Measurements from ENCODE around the gene LEP.

LEP gene

GRCh38 chr7:128240696-128241386, at the start of gene LEP:
LEP (plus strand) TSS chr7:128241278; CDS start chr7:128252019, 10,741 bp downstream.
- DNase-seq (ENCODE audit: low read depth, low spot score): no peak

GRCh38 chr7:128192497-128193142, 48.5 kb upstream of the LEP start:
- DNase-seq (ENCODE audit: low read depth, low spot score): no peak

- DNase-seq (ENCODE audit: low read depth, low spot score): no peak
These were observed 46.4 kb upstream of the LEP start for GRCh38 chr7:128194533-128195282.

- DNase-seq (ENCODE audit: low read depth, low spot score): no peak
These were observed 43.5 kb upstream of the LEP start for GRCh38 chr7:128197589-128197988.

GRCh38 chr7:128197989-128198580, 43.0 kb upstream of the LEP start:
- no peak for DNase-seq (ENCODE audit: low read depth, low spot score)

GRCh38 chr7:128200376-128200775, 40.7 kb upstream of the LEP start:
- no peak for DNase-seq (ENCODE audit: low read depth, low spot score)

GRCh38 chr7:128201067-128201689, 39.9 kb upstream of the LEP start:
- DNase-seq (ENCODE audit: low read depth, low spot score): no peak

- DNase-seq (ENCODE audit: low read depth, low spot score): no peak
These were observed 39.4 kb upstream of the LEP start for GRCh38 chr7:128201690-128202085.

GRCh38 chr7:128202287-128202957, 38.7 kb upstream of the LEP start:
- no peak for DNase-seq (ENCODE audit: low read depth, low spot score)

GRCh38 chr7:128203047-128203491, 38.0 kb upstream of the LEP start:
- no peak for DNase-seq (ENCODE audit: low read depth, low spot score)

GRCh38 chr7:128203710-128204214, 37.3 kb upstream of the LEP start:
- DNase-seq (ENCODE audit: low read depth, low spot score): no peak

- no peak for DNase-seq (ENCODE audit: low read depth, low spot score)
These were observed 36.6 kb upstream of the LEP start for GRCh38 chr7:128204455-128204854.

GRCh38 chr7:128205068-128205467, 36.0 kb upstream of the LEP start:
- DNase-seq (ENCODE audit: low read depth, low spot score): no peak

- no peak for DNase-seq (ENCODE audit: low read depth, low spot score)
These were observed 34.9 kb upstream of the LEP start for GRCh38 chr7:128206017-128206746.

GRCh38 chr7:128206747-128207500, 34.2 kb upstream of the LEP start:
- no peak for DNase-seq (ENCODE audit: low read depth, low spot score)

GRCh38 chr7:128207609-128208008, 33.5 kb upstream of the LEP start:
- no peak for DNase-seq (ENCODE audit: low read depth, low spot score)

GRCh38 chr7:128209229-128210035, 31.6 kb upstream of the LEP start:
- DNase-seq (ENCODE audit: low read depth, low spot score): no peak

- DNase-seq (ENCODE audit: low read depth, low spot score): no peak
These were observed 31.1 kb upstream of the LEP start for GRCh38 chr7:128210036-128210347.

Data from iPS DF 19.7 (cell line).